ENCODE results near the gene BRD4.

DNA sequence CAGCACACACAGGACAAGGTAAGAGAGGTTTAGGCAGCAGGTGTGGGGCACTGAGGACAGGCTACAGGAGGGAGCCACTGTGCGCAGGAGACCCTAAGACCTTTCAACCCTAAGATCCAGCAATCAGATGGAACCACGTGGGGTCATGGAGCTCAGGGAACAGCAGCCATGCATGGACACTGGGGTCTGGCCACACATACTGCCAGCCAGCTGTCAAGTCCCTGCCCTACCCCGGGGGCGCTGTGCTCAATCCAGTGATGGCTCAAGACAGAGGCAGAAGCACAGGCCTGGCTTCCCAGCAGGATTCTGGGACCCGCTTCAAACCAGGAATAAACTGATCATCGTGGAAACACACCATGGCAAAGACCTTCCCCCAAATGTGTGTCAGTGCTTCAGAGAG, 74.6 kb downstream of the BRD4 start:
- TF ChIP-seq, protein P1, sequence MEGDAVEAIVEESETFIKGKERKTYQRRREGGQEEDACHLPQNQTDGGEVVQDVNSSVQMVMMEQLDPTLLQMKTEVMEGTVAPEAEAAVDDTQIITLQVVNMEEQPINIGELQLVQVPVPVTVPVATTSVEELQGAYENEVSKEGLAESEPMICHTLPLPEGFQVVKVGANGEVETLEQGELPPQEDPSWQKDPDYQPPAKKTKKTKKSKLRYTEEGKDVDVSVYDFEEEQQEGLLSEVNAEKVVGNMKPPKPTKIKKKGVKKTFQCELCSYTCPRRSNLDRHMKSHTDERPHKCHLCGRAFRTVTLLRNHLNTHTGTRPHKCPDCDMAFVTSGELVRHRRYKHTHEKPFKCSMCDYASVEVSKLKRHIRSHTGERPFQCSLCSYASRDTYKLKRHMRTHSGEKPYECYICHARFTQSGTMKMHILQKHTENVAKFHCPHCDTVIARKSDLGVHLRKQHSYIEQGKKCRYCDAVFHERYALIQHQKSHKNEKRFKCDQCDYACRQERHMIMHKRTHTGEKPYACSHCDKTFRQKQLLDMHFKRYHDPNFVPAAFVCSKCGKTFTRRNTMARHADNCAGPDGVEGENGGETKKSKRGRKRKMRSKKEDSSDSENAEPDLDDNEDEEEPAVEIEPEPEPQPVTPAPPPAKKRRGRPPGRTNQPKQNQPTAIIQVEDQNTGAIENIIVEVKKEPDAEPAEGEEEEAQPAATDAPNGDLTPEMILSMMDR (conservative IDR thresholded peaks at IDR 0.05; ENCODE audit: low read length): no peak
- no peak for TF ChIP-seq EZH2phosphoT487 (IDR thresholded peaks at IDR 0.05; ENCODE audit: borderline replicate concordance, low read depth, low read length)

All from OCI-LY7 (cell line).